DOHH2 (cell line): ENCODE data around the gene CDKN2AIPNL.

Experiments
- H3F3A ChIP-seq: fragments of 200-600 bp; sonication (generic), shearing (Covaris generic); 2 replicates; pipeline ENCODE4 v1.6.0; 2016; ENCODE audit warnings: antibody characterized with exemption, mild to moderate bottlenecking; ENCODE audit not compliant: control insufficient read depth, insufficient read depth
- H3K27ac ChIP-seq: fragments of 200-600 bp; sonication (generic); 2 replicates; pipeline ENCODE4 v1.5.1; 2014; ENCODE audit warnings: low read depth, mild to moderate bottlenecking, low read length, moderate library complexity
- H3K27me3 ChIP-seq: fragments of 200-600 bp; sonication (generic); 2 replicates; pipeline ENCODE4 v1.6.1; 2014; ENCODE audit warnings: mild to moderate bottlenecking, low read length, mixed read lengths; ENCODE audit not compliant: control insufficient read depth
- H3K36me3 ChIP-seq: fragments of 200-600 bp; sonication (generic); 2 replicates; pipeline ENCODE4 v1.6.1; 2014; ENCODE audit warnings: mild to moderate bottlenecking, low read length, moderate library complexity, mixed read lengths; ENCODE audit not compliant: control insufficient read depth
- H3K4me1 ChIP-seq: fragments of 200-600 bp; sonication (generic); 2 replicates; pipeline ENCODE4 v1.6.1; 2014; ENCODE audit warnings: mild to moderate bottlenecking, low read length, mixed read lengths; ENCODE audit not compliant: control insufficient read depth
- H3K4me2 ChIP-seq: fragments of 200-600 bp; sonication (generic); 2 replicates; pipeline ENCODE4 v1.6.0; 2014; ENCODE audit warnings: mild to moderate bottlenecking, low read length, moderate library complexity
- H3K4me3 ChIP-seq: fragments of 200-600 bp; sonication (generic); 2 replicates; pipeline ENCODE4 v1.5.1; 2014; ENCODE audit warnings: mild to moderate bottlenecking, low read length, mixed read lengths
- H3K79me2 ChIP-seq: fragments of 200-600 bp; sonication (generic); 2 replicates; pipeline ENCODE4 v1.6.1; 2014; ENCODE audit warnings: mild to moderate bottlenecking, low read length, mixed read lengths; ENCODE audit not compliant: control insufficient read depth
- H3K9me2 ChIP-seq: fragments of 200-600 bp; sonication (generic); replicated peaks from 2 replicates; pipeline ENCODE4 v1.6.1; 2014; ENCODE audit warnings: mild to moderate bottlenecking, low read length, mixed read lengths; ENCODE audit not compliant: control insufficient read depth
- H3K9me3 ChIP-seq: fragments of 200-600 bp; sonication (generic); 2 replicates; pipeline ENCODE4 v1.6.1; 2014; ENCODE audit warnings: antibody characterized with exemption, low read length, mixed read lengths; ENCODE audit not compliant: control insufficient read depth, insufficient read depth
- H4K20me1 ChIP-seq: fragments of 200-600 bp; sonication (generic); 2 replicates; pipeline ENCODE4 v1.6.0; 2014; ENCODE audit warnings: low read depth, mild to moderate bottlenecking, antibody characterized with exemption, low read length, moderate library complexity; ENCODE audit not compliant: control insufficient read depth, insufficient read depth
- EZH2phosphoT487 ChIP-seq: fragments of 200-600 bp; sonication (generic); IDR thresholded peaks from 2 replicates; pipeline ENCODE4 v1.6.1; 2017; ENCODE audit warnings: borderline replicate concordance, mild to moderate bottlenecking, antibody characterized with exemption, low read length, moderate library complexity, mixed read lengths
- TF ChIP-seq, protein P1 (sequence below): fragments of 200-600 bp; sonication (generic); IDR thresholded peaks from one replicate; pipeline ENCODE4 v1.5.1; 2014; ENCODE audit warnings: antibody characterized with exemption, mild to moderate bottlenecking, low read depth, low read length; ENCODE audit not compliant: poor library complexity, severe bottlenecking

The CDKN2AIPNL gene

DNA sequence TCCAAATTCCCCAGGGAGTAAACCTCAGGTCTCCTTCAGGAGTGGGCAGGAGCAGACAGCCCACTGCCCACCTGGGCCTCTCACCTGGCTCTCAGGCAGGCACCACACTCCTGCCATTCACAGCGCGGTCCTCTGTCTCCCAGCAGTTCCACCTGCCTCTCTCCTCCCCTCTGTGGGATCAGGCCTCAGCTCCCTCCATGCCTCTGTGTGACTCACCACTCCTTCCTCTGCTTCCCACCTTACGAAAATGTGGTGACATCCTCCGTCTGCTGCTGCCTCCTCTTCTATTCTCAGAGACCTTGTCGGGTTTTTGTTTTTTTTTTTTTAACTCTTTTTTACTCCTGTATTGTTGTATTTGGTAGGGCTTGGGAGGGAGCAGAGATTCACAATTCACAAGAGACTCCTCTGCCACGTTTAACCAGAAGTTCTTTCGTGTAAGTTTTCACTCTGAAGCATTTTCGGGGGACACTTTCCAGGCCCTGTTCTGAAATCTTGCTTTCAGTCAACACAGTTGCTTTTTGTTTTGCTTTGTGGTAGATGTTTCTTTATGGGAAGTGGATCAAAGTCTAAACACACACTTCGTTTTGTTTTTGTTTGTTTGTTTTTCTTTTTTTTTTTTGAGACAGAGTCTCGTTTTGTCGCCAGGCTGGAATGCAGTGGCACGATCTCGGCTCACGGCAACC, 21.1 kb upstream of the CDKN2AIPNL start:
- no peaks in the 10 kb centered on the region for H3K27me3 ChIP-seq
- peaks cover 11% of the 10 kb centered on the region for H3K4me1 ChIP-seq
- no peaks in the 10 kb centered on the region for H3K79me2 ChIP-seq
- TF ChIP-seq, protein P1, sequence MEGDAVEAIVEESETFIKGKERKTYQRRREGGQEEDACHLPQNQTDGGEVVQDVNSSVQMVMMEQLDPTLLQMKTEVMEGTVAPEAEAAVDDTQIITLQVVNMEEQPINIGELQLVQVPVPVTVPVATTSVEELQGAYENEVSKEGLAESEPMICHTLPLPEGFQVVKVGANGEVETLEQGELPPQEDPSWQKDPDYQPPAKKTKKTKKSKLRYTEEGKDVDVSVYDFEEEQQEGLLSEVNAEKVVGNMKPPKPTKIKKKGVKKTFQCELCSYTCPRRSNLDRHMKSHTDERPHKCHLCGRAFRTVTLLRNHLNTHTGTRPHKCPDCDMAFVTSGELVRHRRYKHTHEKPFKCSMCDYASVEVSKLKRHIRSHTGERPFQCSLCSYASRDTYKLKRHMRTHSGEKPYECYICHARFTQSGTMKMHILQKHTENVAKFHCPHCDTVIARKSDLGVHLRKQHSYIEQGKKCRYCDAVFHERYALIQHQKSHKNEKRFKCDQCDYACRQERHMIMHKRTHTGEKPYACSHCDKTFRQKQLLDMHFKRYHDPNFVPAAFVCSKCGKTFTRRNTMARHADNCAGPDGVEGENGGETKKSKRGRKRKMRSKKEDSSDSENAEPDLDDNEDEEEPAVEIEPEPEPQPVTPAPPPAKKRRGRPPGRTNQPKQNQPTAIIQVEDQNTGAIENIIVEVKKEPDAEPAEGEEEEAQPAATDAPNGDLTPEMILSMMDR: no peak
- no peak for TF ChIP-seq EZH2phosphoT487
- H3K4me3 ChIP-seq: no peak overlapping the region
- H3K9me2 ChIP-seq: no peaks in the 10 kb centered on the region
- H4K20me1 ChIP-seq: no peaks in the 10 kb centered on the region
- no peaks in the 10 kb centered on the region for H3K36me3 ChIP-seq
- no peaks in the 10 kb centered on the region for H3F3A ChIP-seq
- no peak overlapping the region for H3K4me2 ChIP-seq
- H3K9me3 ChIP-seq: no peaks in the 10 kb centered on the region
- H3K27ac ChIP-seq: no peak overlapping the region

DNA sequence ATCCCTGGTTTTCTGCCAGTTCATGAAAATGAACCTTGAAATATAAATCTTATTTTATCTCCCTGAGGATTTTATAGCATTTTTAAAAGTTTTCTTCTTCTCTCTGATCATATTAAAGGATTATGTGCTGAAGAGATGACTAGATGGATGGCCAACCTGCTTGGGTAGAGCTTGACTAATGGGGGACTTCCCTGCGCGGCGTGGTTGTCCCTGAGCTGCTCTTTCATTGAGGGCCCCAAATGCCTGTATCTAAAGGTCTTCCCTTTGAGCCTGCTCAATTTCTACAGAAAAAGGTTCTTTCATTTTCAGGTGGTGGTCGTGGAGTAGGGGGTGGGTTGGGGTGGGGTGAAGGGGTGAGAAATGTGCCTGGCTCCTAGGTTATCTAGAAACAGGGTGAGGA, 20.5 kb upstream of the CDKN2AIPNL start:
- H3K4me2 ChIP-seq: no peak overlapping the region
- no peaks in the 10 kb centered on the region for H3K9me3 ChIP-seq
- no peaks in the 10 kb centered on the region for H3K27me3 ChIP-seq
- TF ChIP-seq, protein P1: no peak
- TF ChIP-seq EZH2phosphoT487: no peak
- H4K20me1 ChIP-seq: no peaks in the 10 kb centered on the region
- no peak overlapping the region for H3K4me3 ChIP-seq
- no peaks in the 10 kb centered on the region for H3F3A ChIP-seq
- no peaks in the 10 kb centered on the region for H3K79me2 ChIP-seq
- H3K36me3 ChIP-seq: no peaks in the 10 kb centered on the region
- H3K4me1 ChIP-seq: peaks cover 9% of the 10 kb centered on the region
- H3K27ac ChIP-seq: no peak overlapping the region
- H3K9me2 ChIP-seq: no peaks in the 10 kb centered on the region

DNA sequence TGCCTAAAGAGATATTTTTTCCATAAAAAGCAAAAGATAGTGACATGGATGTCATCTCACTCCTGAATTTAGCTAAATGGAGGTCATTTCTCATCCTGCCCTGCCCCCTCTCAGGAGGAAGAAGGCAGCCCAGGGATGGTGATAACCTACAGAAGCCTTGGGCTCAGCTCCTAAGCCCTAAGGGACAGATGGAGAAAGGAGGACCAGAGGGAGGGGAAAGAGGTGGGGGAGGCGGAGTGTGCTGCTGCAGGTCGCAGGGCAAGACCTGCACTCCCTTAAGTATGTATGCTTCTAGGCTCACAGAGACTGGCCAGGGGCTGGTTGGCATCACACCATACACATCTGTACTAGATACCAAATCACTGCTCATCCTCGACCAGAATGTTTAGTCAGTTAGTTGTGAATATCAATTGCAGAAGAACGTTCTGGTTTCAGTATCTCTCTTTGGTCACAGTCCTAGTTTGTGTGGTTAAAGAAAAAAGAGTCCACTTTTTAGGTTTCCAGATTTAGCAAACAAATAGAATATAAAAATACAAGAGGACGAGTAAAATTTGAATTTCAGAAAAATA, 18.4 kb upstream of the CDKN2AIPNL start:
- Histone ChIP-seq H3F3A (no peaks in the 10 kb centered on the region), H3K4me1 (no peaks in the 10 kb centered on the region), H3K4me3 (no peak overlapping the region), H3K27me3 (no peaks in the 10 kb centered on the region), H3K9me3 (no peaks in the 10 kb centered on the region), H3K36me3 (no peaks in the 10 kb centered on the region), H3K9me2 (no peaks in the 10 kb centered on the region), H3K27ac (no peak overlapping the region), H3K4me2 (no peak overlapping the region), H4K20me1 (no peaks in the 10 kb centered on the region), H3K79me2 (no peaks in the 10 kb centered on the region)
- TF ChIP-seq EZH2phosphoT487: no peak
- TF ChIP-seq, protein P1: no peak
